ENCODE data around the gene DPP7.

DNA sequence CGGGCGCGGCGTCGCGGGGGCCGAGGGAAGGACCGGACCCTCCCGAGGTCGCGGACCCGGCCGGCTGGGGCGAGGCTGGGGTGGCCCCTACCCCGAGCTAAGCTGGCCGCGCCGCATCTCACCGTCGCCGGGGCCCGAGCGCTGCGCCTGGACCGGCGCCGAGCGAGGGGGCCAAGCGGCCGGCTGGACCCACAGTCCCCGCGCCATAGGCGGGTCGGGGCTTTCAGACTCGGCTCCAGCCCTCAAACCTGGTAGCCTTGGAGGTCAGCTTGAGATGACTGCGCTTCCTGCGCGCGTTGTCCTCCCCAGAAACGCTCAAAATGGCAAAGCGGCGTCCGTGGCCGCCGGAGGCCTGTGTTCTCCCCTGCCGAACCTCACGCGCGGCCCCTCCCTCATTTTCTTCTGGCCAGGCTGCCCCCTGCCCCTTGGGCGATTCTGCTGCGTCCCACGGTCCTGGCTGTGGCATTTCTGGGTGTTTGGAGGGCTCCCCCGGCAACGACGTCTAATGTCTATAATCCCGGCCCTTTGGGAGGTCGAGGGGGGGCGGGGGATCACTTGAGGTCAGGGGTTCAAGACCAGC is 15.7 kb upstream of the DPP7 start:
- TF ChIP-seq EZH2 (IDR thresholded peaks at IDR 0.05; ENCODE audit: insufficient read depth, poor library complexity, severe bottlenecking) (no peak), EZH2phosphoT487 (IDR thresholded peaks at IDR 0.05; ENCODE audit: insufficient read depth, low read depth) (no peak)

Measured in GM23248 (cell line).